NCI-H2081 treated with DMSO at 0.1 percent for 48 hours (cell line): ENCODE measurements around the gene TUBB4A.

Experiments
- DNase-seq: peaks from one replicate; lab custom pipeline; 2025; lab: John Stamatoyannopoulos, UW

TUBB4A gene

GRCh38 chr19:6494438-6495036 lies 7.6 kb downstream of the TUBB4A start:
- no peak for DNase-seq

DNA sequence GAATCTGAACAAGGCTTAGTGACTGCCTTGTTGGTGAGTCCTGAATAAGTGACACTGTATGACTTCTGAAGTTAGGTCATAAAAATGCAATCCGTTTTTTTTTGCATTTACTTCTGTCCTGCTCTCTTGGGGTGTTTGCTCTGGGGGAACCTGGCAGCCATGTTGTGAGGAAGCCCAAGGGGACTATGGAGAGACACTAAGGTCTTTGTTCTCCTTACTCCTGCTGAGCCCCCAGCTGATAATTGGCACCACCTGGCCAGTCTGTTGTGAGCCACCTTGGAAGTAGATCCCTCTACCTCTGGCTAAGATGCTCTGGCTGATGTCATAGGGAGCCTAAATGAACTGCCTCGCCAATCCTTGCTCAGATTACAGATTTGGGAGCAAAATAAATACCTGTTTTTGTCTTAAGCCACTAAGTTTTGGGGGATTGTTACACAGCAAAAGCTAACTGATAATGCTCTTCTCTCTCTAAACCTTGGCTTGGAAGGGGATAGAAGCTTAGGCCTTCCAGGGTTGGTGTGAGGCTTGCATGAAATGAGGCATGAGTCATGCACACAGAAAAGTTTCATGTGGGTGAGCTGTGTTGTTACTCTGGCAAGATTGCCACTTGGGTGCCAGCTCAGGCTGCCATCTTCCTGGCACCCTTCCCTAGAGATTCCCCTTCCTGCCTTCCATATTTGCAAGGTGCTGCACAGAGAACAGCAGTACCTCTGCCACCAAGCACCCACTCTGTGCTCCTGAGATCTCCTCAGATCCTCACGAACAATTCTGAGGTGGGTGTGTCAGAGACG lies 10.1 kb downstream of the TUBB4A start:
- no peak for DNase-seq

DNA sequence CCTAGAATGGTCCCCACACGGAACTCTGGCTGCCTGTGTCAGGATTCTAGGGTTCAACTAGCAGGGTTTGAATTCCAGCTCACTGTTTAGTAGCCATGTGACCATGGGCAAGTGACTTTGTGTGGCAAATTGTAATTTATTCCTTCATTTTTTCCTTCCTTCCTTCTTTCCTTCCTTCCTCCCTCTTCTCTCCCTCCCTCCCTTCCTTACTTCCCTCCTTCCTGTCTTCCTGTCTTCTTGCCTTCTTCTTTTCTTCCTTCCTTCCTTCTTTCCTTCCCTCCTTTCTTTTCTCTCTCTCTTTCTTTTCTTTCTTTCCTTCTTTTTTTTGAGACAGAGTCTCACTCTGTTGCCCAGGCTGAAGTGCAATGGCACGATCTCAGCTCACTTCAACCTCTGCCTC lies 12.0 kb downstream of the TUBB4A start:
- no peak for DNase-seq

DNA sequence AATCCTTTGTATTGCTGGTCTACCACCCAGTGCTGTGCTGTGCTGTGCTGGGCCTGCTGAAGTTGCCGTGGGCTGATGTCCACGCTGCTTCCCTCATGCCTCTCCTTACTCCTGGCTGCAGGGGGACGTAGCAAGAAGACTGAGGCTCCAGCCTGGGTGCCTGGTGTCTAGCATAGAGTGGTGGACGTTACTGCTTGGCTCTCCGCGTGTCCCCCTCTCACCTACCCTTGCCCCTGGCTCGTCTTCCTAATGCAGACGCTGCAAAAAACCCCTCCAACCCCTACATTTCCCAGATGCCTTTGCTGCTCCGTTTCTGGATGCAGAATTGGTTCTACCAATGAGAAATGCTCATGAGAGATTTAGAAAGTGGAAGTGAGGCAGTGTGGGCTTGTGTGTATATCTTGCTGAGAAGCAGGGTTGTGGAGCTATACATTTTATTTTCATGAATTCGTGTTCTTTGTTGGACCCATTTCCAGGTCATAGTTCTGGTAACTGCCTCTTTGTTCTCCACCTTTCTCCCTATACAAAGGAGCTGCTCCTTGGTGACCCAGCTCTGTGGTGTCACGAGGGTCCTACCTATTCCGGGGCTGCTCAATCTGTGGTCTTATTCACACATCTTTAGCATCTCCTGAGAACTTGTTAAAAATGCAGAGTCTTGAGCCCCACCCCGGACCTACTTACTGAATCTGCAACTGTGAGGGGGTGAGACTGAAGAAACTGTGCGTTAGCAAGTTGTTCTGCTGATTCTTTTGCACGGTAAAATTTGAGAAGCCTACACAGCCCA lies 12.6 kb downstream of the TUBB4A start:
- no peak for DNase-seq

- no peak for DNase-seq
These were observed 17.3 kb downstream of the TUBB4A start for GRCh38 chr19:6484831-6485230.

DNA sequence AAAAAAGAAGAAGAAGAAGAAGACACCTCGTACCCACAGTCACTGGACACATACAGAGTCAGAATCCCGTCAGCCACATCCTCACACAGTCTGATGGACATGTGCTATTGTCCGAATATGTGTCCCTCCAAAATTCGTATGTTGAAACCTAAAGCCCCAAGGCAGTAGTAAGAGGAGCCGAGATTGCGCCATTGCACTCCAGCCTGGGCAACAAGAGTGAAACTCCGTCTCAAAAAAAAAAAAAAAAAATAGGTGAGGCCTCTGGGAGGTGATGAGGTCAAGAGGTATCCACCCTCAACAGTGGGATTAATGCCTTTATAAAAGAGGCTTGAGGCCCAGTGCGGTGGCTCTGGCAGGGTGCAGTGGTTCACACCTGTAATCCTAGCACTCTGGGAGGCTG lies 17.9 kb downstream of the TUBB4A start:
- DNase-seq = no peak

DNA sequence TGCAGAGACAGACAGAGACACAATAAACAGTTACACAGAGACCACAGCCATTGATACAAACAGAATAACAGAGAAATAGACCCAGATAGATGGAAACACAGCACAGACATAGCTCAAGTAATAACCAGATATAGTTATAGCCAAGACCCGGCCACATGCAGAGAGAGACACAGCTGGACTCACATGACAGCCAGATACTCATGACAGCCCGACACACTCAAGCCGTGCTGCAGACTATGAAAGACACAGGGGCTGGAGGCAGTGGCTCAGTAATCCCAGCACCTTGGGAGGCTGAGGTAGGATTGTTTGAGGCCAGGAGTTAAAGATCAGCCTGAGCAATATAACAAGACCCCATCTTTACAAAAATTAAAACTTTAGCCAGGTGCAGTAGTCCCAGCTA lies 18.9 kb downstream of the TUBB4A start:
- DNase-seq = no peak

- no peak for DNase-seq
These were observed 19.8 kb downstream of the TUBB4A start for GRCh38 chr19:6482343-6482686.

DNA sequence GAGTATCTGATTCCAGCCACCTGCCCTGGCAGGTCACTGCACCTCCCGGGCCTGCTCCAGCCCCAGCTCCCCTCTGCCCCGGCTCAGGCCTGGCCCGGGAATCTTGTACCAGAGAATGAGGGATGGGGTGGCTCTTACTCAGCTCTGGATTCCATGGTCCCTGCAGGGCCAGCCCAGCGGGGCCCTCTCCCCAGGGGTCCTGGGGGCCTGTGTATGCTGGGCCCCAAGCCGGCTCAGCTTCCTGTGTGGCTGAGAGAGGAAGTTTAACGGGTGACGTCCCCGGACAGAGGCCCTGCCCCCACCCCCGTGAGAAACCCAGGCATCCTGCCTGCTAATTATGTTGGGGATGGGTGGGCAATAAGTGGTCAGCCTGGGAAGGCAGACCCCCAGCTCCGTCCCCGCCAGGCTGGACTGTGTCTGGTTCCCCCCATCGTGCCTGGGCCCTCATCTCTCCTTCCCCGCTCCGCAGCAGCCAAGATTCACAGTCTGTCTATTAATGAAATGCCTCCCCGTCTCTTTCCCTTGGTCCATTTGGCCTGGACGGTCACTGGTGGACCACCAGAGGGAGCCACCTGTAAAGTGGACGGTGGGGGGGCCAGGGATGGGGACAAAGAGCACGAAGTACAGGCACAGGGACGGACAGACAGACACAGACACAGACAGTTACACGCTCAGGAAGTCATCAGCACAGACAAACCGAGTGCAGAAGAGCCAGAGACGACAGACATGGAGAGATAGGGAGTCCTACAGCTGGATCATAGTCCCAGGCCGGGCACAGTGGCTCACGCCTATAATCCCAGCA lies 20.4 kb downstream of the TUBB4A start, which contains the start of gene DENND1C:
DENND1C (minus strand) TSS at position 247 of the 802 bp plus-strand sequence; CDS start at position 155, 92 bp downstream.
- DNase-seq = no peak

- DNase-seq = no peak
These were observed 21.2 kb downstream of the TUBB4A start for GRCh38 chr19:6480848-6481415.

DNA sequence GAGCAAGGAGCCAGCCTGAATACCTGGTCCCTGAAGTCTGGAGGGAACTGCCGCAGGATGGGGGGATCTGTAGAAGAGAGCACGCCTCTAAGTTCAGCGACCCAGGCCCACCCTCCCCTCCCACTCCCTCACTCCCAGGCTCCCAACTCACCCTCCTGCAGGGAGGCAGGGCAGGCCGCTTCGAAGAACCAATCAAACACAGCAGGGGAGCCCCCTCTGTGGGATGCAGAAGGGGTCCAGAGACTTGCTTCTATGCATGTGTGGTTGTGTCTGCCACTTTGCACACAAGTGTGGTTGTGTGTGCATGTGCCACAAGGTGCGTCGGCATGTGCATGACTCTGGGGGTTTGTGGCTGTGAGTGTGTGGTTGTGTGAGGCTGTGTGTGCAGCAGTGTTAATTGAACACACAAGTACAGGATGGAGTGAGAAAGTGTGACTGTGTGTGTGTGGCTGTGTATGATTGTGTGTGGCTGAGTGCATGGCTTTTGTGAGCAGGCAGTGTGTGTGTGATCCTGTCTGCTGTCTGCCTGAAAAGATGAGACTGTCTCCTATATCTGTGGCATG lies 22.2 kb downstream of the TUBB4A start:
- DNase-seq = no peak

DNA sequence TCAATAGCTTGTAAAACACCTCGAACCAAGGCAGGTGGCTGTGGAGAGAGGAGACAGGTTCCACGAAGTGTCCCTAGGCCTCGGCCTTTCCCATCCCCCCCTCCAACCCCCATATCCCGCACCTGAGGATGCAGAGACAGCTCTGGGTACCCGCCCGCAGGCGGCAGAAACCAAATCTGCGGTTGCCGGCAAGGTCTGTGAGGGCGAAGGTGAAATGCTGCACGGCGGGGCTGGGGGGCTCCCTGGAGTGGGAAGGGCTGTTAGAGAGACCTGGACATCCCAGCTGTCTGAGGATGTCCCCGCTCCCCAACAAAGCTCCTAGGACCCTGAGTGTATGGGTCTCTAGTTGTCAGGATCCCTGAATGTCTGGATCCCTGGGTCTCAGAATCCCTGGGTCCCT lies 23.3 kb downstream of the TUBB4A start:
- DNase-seq = no peak

GRCh38 chr19:6476896-6477431 lies 25.1 kb downstream of the TUBB4A start:
- no peak for DNase-seq

DNA sequence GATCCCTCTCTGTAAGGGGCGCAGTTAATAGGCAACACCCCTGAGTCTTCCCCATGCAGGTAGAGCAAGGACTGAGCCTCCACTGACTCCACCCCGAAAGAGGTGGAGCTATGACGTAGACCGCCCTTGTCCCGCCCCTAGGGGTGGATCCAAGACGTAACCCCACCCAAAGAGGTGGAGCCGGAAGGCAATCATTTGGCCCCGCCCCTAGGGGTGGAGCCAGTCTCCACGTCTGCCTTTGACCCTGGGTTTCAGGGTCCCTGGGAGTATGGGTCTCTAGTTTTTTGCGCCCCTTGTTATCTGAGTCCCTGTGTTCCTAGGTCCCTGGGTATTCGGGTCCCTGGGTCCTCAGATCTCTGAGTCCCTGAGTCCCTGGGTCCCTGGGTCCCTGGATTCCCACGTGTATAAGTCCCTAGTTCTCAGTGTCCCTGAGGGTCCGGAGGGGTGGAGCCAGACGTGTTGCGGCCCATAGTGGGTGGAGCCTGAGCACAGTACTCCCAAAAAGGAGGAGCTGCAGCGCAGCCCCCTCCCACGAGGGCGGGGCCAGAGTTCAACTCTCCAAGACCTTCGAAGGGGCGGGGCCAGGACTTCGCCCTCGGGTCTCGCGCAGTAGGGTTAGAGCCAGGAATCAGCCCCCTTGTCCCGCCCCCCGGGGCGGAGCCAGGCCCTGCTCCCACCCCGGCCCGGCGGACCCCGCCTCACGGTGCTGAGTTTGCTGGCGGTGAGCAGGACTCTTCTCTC lies 25.8 kb downstream of the TUBB4A start:
- no peak for DNase-seq

DNA sequence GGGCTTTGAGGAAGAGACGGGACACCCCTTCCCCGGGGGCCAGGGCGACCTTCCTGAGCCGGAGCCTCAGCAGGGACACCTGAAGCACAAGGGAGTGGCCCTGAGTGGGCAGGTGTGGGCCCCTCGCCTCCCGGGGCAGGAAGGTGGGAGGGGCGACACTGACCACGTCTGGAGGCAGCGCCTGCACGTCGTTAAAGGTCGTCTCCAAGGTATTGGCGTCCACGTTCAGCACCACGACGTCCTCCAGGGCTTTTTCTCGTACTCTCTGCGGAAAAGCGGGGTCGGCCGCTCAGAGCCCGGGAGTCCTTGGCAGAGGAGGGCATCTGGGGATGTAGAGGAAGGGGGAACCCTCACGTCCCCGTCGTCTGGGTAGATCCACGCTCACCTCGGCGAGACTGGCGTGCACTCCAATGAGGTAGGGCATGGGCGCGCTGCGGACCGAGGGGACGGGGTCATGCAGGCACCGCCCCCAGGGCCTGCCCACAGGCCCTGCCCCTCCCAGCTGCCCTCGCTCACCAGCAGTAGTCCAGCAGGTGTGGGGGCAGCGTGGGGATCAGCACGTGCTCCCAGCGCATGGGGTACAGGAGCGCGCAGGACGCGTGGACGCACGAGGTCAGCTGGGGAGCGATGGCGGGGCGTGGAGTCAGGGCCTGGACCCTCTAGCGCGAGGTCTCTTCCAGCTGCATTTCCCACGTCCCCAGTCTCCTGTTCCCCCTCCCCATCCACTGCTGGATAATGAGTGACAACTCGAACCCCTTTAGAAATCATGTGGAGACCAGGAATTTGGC lies 26.6 kb downstream of the TUBB4A start:
- DNase-seq = no peak

DNA sequence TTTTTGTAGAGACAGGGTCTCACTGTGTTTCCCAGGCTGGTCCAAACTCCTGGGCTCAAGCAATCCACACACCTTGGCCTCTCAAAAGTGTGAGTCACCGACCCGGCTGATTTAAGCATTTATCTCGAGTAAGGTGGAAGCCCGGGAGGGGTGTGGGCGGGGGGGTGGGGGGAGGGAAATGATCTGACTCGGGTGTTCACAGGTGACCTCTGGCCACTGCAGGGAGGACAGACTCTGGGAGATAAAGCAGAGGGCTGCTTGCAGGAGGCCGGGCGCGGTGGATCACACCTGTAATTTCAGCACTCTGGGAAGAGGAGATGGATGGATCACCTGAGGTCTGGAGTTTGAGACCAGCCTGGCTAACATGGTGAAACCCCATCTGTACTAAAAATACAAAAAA lies 28.5 kb downstream of the TUBB4A start:
- no peak for DNase-seq

DNA sequence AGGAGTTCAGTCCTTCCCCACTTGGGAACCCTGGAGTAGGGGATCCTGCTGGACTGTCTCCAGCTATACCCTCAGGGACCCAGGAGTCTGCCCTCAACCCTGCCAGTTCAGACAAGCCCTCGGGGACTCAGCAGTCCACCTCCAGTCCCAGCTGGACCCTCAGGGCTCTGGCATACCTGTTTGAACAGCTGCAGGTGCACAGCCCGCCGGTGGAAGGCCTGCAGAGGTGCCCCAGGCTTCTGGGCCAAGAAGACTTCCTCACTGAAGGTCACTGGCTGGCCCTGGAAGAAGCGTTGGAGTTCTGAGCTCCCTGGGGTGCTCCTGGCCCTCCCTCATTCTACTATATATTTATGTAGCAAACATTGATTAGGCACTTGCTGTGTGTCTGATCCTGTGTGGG lies 29.4 kb downstream of the TUBB4A start:
- no peak for DNase-seq

GRCh38 chr19:6471076-6471475 lies 31.0 kb downstream of the TUBB4A start:
- DNase-seq = no peak

- no peak for DNase-seq
These were observed 31.9 kb downstream of the TUBB4A start for GRCh38 chr19:6470173-6470572.

DNA sequence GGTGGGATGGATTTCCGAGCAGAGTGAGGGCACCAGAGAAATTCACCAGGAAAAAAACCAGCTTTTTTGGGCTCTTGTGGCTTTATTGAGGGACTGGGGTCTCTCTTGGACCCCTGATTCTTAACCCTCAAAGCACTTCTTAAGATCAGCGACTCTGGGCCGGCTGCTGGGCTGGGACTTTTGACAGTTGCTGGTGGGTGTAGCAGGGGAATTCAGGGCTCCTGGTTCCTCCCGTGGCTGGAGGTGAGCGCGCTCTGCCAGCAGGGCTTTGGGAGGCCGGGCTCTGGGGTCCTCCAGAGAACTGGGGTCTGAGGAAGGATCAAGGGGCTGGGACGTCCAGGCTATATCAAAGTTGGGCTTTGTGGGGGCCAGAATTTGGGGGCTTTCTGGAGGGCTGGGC lies 34.7 kb downstream of the TUBB4A start:
- no peak for DNase-seq
